DMS53 treated with DMSO at 0.1 percent for 48 hours (cell line): Measurements from ENCODE around the gene CETN2.
"Not testable (repeated sequence)": the region's sequence is repeated elsewhere in the genome, so short reads cannot be mapped to it uniquely, and the experiment has no call there.

Experiments used
- DNase-seq: peaks from one replicate; lab custom pipeline; 2025; ENCODE audit not compliant: unreplicated experiment; lab: John Stamatoyannopoulos, UW

The CETN2 gene

DNA sequence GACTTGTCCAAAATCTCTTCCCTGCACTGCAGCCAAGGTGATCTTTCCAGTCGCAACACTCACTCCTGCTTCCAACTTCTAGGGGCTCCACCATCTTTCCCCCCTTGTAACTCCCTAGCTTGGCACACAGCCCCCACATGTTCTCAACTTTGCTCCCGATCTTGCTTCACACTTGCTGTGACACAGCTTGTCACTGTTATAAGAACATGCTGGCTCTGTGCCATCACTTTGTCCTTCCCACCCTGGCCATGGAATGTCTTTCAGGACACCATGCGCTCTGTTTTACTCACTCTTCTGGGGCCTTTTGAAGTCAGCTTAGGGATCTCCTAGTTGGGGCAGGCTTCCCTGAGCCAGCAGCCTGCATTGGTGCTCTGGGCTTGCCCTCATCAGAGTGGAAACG lies 2.8 kb upstream of the CETN2 start:
- no peak for DNase-seq

DNA sequence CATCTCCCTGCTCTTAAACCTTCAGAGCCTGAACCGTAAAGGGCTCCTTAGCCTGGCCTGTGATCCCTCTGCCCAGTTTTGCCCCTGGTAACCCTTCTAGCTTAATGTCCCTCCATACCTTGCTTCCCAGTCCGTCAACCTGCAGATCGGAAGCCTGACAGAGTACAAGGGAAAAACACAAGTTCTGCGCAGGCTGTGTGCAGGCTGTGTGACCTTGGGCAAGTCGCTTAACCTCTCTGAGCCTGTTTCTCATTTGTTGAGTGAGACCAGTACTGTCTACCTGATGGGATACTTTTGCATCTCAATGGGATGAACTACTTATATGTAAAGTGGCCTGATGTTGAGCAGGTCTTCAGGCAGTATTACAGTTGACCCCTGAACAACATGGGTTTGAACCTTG lies 2.0 kb upstream of the CETN2 start:
- no peak for DNase-seq

DNA sequence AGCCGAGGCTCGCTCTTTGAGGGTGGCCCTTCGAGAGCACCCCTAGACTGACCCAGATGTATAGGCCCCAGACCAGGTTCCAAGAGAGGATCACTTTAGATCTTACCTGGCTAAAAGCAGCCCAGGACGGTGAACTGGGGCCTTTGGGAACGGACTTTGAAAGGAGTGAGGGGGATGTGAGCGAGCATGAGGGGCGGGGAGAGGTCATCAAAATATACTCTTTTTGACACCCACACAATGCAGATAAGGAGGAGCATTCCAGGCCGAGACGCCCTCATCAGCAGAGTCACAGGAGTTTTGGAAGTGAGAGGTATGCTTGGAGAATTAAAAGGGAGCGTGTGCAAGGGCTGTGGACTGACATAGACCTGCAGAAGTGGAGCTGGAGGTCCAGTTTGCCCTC lies 834 bp upstream of the CETN2 start:
- no peak for DNase-seq

DNA sequence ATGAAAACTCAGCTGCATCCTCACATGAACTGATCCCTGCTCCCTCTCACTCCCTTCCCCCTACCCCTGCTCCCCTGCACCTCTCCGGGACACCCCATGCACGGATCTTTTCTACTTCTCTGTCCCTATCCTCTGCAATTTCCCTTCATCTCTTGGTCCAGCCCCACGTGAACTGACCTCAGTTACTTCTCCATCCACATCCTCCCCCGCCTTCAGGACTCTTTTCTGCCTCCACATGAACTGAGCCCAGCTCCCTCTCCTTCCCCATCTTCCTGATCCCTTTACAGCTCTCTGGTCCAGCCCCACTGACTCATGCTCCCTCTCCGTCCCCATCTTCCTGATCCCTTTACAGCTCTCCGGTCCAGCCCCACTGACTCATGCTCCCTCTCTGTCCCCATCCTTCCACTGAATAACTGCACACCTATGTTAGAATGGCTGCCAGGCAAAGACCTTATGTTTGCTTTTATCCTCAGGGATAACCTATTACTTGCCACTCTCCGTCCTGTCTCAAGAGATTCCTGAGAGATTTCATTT lies 5.6 kb downstream of the CETN2 start:
- DNase-seq: no peak

DNA sequence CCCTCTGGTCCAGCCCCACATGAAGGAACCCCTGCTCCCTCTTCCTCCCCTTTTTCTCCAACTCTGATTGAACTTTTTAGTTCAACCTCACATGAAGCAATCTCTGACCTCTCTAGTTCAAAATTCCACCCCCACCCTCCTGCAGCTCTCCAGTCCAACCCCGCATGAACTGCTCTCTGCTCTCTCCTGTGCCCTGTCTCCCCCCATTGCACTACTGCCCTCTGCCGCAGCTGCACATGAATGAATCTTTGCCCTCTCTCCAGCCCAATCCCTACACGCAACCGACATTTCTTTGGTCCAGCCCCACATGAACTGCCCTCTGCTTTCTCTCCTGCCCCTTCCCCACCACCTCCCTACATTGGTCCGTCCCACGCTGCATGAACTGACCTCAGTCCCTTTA lies 6.9 kb downstream of the CETN2 start:
- no peak for DNase-seq

DNA sequence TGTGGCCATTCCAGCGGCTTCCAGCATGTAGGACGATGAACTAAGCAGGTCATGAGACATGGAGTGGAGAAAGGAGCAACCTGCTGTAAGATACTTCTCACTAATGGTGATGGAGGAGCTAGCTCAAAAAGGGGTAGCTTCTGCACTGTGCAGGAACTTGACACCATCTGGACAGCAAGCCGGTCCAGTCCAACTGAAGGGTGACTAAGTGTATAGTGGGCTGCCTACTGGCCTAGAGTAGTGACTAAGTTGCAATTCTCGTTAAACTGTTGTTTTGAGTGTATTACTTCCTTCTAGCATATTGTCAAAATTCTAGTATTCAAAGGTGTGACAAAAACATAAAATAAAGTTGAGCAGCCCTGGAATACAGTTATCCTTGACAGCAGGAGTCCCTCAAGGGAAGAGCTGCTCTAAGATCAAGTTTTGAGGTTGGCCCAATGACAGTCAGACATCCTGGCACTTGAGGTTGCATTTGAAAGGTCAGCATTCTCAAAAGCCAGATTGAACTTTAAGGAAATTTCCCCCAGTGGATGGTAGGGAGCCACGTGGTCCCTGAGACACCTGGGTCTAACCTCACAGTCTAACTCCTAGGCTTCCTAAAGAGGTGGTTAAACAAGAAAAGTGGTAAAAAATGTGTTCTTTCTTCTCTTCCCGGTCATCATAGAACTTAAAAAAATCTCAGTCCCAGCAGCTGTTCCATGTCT lies 8.0 kb downstream of the CETN2 start:
- DNase-seq: no peak

DNA sequence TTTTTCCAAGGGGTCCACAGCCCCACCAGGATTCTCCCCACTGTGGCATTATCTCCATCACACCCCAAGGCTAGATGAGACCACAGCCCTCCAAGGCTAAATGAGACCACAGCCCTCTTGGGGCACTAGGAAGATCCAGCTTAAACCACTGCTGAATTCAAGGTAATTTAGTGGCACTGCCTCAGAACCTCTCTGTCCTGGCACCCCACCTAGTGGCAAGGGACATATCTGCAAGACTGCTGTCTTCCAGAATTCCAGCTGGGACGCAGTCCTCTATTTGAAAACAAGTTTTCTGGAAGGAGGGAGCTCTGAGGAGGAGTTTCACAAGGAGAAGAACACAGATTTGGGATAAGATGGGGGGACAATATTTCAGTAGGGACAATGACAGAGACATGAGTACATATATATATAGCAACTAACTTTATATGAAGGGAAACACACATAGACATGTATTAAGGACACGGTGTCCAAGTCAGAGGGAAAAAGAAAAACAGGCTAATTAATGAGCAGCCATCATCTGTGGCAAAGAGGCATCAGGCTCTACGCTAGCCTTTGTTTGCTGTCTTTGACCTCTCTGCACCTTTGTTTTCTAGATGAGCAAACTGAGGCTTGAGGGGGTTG lies 9.3 kb downstream of the CETN2 start:
- DNase-seq: peak; percentile 26

DNA sequence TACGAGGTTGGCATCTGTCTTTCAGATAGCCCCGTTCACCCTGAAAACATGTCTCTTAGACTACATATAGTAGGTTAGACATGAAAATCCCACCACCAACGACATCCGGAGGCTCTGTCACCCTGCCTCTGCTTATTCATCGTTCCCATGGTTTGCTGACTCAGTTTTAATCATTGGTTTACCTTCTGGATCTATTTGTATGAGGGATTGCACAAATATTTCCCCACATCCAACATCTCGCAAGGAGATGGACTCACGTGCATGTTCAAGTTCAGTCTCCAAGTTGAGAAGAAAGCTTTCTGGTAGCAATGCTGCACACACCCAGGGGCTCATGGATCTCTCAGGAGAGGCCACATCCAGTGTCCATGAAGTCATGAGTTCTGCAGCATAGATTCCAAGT lies 10.8 kb downstream of the CETN2 start:
- no peak for DNase-seq

DNA sequence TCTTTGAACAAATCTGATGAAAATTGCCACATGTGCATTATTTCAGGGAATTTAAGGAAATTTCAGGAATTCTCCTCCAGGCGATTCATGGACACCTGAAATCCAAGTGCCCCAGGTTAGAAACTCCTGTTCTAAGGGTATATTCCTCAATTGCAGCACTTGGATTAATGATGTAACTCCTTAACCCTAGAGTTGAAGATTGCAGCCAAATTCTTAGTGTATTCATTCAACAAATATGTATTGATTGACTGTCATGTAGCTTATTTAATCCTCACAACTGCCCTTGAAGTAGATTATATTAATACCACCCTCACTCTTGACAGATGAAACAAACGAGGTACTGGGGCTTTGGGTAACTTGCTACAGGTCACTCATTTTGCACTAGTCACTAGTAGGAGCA lies 11.3 kb downstream of the CETN2 start:
- no peak for DNase-seq

DNA sequence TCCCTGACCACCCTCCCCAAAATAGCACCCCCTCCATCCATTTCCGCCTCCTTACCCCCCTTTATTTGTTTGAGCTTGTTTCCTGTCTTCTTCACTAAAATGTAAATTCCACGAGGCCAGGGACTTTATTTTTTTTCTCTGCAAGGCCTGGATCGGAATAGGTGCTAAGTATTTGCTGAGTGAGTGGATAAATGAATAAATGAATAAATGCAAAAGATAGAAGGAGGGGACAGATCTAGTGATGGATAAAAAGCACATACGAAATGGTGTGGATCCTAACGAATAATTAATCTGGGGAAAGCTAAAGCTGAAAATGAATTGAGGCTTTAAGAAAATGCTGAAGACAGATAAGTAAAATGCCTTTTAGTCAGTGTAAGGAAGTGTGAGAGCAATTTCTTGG lies 12.2 kb downstream of the CETN2 start:
- no peak for DNase-seq

DNA sequence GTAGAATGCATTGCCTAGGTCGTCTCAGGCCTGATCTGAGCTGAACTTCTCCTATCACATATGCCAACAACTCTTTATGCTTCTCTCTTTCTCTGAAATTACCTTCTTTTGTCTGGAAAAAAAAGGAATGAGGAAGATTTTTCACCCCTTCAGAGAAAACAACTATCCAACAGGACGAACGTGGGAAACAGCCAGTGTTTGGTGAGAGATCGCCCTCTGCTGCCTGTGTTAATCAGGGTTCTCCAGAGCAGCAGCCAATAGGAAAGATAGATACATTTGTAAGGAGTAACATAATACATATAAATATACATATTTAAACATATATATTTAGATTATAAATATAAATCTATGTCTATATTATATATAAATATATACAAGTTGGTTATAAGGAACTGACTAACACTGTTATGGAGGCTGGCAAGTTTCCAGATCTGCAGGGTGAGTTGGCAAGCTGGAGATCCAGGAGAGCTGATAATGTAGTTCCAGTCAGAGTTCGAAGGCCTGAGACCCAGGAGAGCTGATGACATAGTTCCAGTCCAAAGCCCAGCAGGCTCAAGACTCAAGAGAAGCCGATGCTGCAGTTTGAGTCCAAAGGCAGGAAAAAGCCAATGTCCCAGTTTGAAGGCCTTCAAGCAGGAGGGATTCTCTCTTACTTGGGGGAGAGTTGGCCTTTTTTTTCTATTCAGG lies 13.3 kb downstream of the CETN2 start:
- DNase-seq: no peak

DNA sequence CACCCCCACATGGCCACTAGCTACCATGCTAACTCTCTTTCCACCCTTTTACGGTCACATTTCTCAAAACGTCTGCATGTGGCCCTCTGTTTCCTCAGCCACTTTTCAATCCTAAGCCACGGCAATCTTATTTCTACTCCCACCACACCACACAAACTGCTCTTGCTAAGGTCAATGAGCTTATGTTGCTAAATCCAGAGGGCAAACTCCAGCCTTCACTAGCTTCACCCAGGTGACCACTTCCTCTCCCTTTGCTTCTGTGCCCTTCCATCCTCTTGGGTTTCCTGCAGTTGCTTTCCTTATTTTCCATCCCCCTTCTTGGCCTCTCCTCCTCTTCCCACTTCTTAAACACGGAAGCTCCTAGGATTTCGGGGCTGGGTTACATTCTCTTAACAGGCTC lies 16.5 kb downstream of the CETN2 start:
- DNase-seq: no peak

DNA sequence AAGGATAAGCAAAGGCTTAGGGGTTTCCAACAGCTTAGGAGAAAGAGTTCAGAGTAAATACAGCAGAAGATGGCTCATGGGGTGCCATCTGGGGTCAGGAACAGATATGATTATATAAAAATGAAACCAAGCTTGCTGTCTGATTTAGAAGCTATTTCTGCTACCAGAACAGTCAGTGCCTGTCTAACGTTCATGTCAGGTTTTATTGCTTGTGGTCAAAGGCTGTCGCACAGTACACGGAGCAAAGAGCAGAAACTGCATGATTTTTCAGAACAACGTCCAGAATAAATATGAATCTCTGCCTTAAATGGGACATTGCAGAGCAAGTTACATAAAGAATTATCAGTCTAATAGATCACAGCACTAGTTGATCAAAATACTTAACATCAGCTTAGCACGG lies 17.4 kb downstream of the CETN2 start:
- no peak for DNase-seq

DNA sequence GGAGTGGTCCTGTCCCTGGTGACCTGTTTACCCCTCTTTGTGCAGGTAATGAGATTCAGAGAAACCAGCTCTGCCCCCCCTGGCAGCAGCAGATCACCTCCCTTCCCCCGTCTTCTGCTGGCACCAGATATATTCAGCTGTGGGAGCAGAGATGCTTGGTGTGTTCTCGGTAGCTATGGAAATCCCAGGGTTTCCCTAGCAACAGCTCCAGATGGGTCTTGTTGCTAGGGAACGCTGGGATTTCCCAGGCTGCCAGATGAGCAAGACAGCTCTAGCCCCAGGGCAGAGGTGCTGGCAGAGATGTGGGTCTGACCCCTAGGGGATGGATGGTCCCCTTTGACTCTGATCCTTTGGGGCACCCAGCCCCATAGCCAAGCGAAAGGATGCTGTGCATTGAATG lies 20.2 kb downstream of the CETN2 start:
- no peak for DNase-seq

DNA sequence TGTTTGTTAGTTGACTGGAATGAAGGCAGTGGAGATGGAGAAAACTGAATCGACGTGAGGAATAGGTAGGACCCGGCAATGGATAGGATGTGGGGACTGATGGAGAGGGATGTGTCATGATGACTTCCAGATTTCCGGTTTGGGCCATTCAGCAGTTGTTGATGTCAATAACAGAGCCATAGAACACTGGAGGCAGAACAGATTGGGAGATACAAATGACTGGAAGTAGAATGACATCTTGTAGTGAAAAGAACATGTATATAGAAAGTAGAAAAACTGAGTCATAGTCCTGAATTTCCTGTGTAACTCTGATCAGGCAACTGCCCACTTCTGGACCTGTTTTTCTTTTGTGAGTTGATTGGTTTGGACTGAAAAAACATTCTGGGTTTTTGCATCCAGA lies 24.5 kb downstream of the CETN2 start:
- DNase-seq: no peak

DNA sequence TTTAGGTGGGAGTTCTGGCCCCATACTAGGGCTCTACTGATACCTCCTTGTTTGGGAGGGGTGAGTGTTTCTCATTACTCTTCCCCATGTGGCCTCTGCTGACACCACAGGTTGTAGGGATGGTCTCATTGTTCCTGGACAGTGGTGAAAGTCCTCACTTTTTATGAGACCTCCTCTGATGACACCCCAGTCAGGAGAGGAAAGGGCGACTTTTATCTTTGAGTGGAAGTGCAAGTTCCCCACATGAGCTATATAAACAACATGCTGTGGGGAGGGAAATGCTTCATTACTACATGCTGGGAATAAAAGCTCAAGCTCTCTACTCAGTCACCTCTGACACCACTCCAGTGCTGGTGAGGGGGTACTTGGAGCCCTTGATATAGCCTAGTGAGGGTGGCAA lies 31.6 kb downstream of the CETN2 start:
- no peak for DNase-seq

DNA sequence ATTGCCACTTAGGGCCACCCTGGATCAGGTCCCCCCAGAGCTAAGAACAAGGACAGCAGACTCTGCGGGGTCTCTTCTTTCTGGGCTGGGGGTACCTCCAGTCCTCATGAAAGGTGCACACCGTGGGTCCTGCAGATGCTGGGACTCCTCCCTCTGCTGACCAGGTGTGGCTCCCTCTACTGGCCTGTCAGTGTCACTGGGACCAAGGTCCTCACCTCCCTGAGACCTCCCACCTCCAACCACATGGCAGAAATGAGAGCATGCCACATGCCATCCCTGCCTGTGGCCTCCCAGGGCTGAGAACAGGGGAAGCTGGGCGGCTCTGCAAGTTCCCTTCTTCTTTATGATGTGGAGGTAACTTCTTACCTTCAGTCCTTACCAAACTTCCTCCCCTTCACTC lies 43.5 kb downstream of the CETN2 start:
- DNase-seq: not testable (repeated sequence)
